SHP77 treated with DMSO at 0.1 percent for 48 hours (cell line): ENCODE measurements around the gene APCDD1.
A peak's percentile ranks its signal among the peaks of the same experiment; 100 is the strongest.

Source experiments
- DNase-seq: peaks from one replicate; lab custom pipeline; 2025; lab: John Stamatoyannopoulos, UW

Gene APCDD1

GRCh38 chr18:10453806-10454680 lies at the start of gene APCDD1:
TSS of gene APCDD1 (plus strand) at chr18:10454635. CDS start at chr18:10454982, 347 bp downstream.
- DNase-seq = no peak

GRCh38 chr18:10405014-10405493 lies 49.4 kb upstream of the APCDD1 start:
- DNase-seq = no peak

GRCh38 chr18:10405816-10406663 lies 48.4 kb upstream of the APCDD1 start:
- DNase-seq = peak; percentile 49

GRCh38 chr18:10408131-10408530 lies 46.3 kb upstream of the APCDD1 start:
- DNase-seq = no peak

- DNase-seq = no peak
These were observed 45.4 kb upstream of the APCDD1 start for GRCh38 chr18:10409041-10409440.

GRCh38 chr18:10410472-10411308 lies 43.7 kb upstream of the APCDD1 start:
- DNase-seq = no peak

- DNase-seq = no peak
These were observed 41.5 kb upstream of the APCDD1 start for GRCh38 chr18:10412933-10413332.

GRCh38 chr18:10413722-10414121 lies 40.7 kb upstream of the APCDD1 start:
- no peak for DNase-seq

- no peak for DNase-seq
These were observed 40.1 kb upstream of the APCDD1 start for GRCh38 chr18:10414293-10414842.

- DNase-seq = no peak
These were observed 38.4 kb upstream of the APCDD1 start for GRCh38 chr18:10416065-10416464.

- DNase-seq = no peak
These were observed 37.2 kb upstream of the APCDD1 start for GRCh38 chr18:10417191-10417590.

- no peak for DNase-seq
These were observed 36.8 kb upstream of the APCDD1 start for GRCh38 chr18:10417664-10418063.

GRCh38 chr18:10418836-10419235 lies 35.6 kb upstream of the APCDD1 start:
- DNase-seq = no peak

GRCh38 chr18:10419420-10420103 lies 34.9 kb upstream of the APCDD1 start:
- DNase-seq = no peak

- no peak for DNase-seq
These were observed 33.7 kb upstream of the APCDD1 start for GRCh38 chr18:10420561-10421352.

GRCh38 chr18:10421859-10422258 lies 32.6 kb upstream of the APCDD1 start:
- no peak for DNase-seq

- no peak for DNase-seq
These were observed 31.7 kb upstream of the APCDD1 start for GRCh38 chr18:10422731-10423130.

GRCh38 chr18:10424585-10425307 lies 29.7 kb upstream of the APCDD1 start:
- DNase-seq = no peak

- DNase-seq = no peak
These were observed 23.8 kb upstream of the APCDD1 start for GRCh38 chr18:10430677-10431076.
